NCI-H748 (cell line): ENCODE results near the gene AGPAT2.
A peak's percentile ranks its signal among the peaks of the same experiment; 100 is the strongest.
"Not testable (repeated sequence)": the region's sequence is repeated elsewhere in the genome, so short reads cannot be mapped to it uniquely, and the experiment has no call there.

Source experiments
- DNase-seq: peaks from one replicate; lab custom pipeline; 2025; ENCODE audit not compliant: unreplicated experiment; lab: John Stamatoyannopoulos, UW

AGPAT2 gene

DNA sequence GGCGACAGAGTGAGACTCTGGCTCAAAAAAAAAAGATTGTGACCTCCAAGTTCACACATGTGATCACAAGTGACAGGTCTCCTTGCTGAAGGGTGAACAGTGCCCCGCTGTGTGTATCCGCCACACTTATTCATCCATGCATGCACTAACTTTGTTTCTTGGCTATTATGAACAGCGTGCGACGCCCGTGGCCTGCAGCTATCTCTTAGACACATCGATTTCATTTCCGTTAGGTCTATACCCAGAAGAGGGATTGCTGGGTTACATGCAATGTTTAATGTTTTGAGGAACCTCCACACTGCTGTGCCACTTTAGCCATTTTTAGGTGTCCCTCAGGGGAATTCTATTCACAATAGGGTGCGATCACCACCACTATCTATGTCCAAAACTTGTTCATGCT, 36.6 kb downstream of the AGPAT2 start:
- DNase-seq = no peak

DNA sequence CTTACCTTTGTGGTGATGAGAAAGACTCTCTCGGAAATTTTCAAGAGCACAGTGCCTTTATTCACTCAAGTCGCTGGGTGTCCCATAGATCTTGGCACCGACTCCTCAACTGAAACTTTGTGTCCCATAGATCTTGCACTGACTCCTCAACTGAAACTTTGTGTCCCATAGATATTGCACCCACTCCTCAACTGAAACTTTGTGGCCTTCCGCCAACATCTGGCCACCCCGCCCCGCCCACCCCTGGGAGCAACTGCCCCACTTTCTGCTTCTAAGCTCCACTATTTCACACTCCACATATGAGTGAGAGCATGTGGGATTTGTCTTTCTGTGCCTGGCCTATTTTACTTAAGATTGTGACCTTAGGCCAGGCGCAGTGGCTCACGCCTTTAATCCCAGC, 37.2 kb downstream of the AGPAT2 start:
- DNase-seq = no peak

DNA sequence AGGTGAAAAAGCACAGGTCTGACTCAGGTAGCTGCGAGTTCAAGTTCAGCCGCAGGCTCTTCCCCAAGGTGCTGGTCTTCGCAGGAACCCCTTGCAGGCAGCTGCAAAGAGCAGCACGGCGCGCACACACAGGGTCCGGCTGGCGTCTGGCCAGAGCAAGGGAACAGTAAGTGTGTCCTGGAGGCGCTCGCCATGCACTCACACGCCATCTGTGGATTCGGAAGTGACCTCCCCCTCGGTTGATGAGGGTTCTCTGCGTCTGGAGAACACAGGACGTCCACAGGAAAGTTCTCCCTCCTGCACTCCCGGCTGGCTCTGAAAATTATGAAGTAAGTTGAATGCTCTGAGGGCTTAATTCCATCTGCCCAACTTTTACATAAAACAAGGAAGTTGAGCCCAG, 38.5 kb downstream of the AGPAT2 start:
- DNase-seq = no peak

DNA sequence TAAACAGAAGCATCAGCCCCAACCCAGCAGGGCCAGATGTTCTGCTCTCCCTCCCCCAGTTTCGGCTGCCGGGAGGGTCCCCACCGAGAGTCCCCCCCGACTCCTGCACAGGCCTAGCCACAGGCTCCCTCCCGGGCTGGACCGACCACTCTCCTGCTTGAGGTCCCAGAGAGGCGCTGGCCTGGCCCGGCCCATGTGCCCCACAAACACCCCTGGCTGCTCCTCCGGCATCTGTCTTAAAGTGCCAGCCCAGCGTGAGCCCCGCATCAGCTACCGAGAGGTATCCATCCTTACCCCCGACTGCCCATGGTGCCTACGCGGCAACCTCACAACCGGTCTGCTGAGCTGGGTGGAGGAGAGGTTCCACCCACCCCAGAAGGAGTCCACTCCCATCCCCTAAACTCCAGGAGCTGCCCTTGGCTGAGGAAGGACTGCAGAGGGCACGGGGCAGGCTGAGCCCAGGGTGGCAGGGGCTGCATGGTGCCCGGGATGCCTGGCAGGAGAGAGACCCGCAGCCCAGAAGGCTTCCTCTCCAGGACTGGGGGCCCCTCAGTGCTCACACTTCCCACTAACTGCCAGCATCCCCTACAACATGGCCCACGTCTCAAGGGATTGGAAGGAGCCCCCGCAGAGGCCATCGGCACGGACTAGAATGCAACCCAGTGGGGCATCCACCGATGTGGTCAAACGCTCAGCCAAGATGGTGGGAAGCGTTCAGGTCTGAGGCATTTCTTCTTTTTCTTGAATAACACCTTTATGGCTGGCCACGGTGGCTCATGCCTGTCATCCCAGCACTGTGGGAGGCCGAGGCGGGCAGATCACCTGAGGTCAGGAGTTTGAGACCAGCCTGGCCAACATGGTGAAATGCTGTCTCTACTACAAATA, 40.2 kb downstream of the AGPAT2 start:
- DNase-seq = no peak

DNA sequence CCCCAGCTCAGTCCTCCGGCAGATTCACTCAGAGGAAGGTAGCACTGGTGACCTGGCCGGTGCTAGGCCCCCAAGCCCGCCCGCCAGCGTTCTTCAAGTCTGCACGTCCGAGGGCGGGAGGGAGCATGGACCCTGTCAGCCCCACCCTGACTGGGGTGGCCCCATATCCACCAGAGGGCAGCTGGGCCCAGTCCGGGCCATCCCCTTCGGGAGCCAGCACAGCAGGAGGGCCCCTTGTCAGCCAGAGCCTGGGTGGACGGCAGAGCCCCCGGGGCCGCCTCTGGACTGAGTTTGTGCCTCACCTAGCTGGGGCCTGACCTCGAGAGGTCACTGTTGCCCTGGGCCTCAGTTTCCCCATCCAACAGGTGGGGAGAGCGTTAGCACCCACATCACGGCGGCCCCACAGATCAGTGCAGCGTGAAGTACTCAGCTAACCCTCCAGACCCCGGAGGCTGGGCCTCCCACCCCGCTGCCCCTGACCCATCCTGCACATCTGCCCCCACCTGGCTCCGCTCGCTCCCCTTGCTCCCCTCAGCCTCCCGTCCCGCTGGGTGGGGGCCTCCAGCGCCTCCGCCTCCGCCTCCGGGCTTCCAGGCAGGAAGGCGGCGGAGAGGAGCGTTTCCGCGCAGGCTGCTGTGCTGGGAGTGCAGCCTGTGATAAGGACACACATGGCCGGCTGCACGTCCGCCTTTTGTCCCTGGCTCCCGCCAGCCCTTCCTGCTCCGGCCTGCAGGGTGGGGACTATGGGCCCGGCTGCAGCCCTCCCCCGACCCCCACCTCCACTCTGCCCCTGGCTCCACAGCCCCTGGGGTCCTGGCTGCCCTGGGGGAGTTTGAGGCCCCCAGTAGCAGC, 41.1 kb downstream of the AGPAT2 start:
- no peak for DNase-seq

DNA sequence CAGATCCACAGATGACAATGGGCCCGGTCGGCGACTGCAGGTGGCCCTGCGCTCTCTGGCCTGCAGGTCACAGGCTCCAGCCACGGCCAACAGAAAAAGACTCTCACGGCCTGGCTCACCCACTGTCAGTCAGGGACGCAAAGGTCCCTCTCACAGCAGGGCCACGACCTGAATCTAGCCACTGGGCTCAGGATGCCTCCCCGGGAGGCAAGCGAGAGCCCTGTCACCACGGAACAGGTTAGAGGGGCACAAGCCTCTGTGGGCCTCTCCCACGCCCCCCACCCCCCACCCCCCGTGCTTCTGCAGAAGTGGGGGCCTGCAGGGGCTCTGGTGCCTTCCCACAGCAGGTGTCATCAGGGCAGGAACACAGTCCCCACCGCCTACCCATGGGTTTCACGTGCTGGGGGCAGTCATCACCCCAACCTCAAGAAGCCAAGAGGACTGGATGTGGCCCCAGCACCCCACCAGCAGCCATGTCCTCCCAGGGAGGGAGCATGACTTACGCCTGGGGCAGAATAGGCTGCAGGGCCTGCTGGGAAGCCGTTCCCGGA, 41.8 kb downstream of the AGPAT2 start:
- no peak for DNase-seq

DNA sequence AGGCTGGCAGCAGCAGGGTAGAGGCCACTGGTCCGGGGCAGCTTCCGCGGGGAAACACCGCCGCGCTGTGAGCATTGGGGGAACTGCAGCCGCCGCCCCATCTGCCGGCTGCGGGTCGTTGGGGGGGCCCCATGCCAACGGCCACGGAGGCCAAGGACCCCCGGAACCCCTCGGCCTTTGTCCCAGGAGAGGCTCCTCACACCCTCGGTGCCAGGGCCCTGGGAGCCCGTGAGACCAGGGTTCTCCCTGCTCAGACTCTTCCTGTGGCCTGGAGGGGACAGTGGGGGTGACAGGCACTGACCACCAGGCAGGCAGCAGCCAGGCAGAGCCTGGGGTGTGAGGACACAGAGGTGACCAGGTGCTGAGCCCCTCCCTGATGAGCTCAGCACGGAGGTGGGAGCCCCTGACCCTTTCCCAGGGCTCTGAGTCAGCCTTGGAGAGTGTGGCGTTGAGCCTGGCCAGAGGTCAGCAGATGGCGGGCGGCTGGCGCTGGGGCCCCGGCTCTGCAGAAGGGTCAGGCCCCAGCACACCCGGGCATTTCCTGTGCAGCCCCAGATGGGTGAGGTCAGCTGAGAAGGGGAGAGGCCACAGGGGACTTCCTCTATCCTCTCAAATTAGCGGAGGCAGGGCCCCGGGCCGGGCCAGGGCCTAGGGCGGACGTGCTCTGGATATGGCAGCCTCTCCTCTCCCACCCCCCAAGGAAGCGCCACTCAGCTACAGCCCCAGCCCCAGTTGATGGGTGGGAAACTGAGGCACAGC, 42.5 kb downstream of the AGPAT2 start:
- DNase-seq = peak; percentile 65

DNA sequence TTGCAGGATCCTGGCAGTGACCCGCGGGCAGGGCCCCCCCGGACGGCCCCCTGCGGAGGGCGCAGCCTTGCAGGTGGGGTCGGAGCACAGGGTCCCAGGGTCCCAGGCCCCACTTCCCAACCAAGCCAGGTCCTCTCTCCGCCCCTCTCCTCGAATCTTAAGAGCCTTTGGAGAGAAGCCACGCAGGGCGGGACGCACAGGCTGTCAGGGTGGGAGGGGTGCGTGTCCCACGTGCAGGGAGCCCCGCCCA, 43.0 kb downstream of the AGPAT2 start:
- DNase-seq = no peak

DNA sequence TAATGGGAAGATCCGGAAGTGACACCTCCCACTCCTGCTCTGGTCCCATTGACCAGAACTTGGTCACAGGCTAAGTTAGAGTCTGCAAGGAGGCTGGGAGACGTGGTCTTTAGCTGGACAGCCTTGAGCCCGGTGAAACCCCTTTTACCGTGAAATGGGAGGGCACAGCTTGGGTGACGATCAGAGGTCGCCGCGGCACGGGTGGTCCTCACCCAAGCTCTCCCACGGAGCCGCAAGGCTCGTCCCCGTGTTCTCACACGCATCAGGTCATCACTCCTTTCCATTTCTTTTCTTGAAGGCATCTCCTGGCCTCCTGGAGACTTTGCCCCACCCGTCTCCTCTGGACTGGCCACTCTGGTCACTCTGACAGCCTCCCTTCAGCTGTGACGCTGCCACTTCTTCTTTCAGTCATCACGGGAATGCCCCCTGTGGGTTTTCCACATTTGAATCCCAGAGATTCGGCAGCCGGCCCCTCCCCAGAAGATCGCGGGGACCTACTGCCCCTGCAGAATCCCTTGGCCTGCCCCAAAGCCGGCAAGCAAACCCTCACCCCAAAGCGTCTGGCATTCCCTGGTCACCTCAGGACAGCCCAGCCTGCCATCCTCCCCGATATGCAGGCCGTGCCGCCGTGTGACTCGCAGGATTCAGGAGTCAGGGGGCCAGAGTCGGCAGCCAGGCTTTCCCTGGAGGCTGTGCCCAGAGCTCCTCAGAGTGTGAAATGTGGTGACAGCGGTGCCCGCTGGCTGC, 43.5 kb downstream of the AGPAT2 start:
- no peak for DNase-seq

DNA sequence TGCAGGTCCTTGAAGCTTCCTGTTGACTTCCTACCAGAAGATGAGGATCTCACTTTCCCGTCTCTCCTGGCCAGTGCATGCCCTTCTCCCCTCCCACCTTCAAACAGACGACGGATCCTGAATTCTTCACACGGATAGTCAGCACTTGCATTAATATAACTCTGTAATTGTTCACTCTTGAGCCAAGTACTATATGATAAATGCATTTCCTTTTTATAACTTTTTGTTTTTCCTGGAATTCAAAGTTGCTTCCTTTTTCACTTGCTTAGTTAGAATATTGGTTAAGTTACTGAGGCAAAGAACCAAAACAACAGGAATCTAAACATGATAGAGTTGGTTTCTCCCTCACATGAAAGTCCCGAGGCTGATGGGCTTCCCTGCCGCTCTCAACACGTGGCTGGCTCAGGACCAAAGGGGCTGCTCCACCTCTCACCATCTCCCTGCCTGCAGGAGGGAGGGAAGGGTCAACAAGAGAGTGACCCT, 44.8 kb downstream of the AGPAT2 start:
- DNase-seq = no peak

DNA sequence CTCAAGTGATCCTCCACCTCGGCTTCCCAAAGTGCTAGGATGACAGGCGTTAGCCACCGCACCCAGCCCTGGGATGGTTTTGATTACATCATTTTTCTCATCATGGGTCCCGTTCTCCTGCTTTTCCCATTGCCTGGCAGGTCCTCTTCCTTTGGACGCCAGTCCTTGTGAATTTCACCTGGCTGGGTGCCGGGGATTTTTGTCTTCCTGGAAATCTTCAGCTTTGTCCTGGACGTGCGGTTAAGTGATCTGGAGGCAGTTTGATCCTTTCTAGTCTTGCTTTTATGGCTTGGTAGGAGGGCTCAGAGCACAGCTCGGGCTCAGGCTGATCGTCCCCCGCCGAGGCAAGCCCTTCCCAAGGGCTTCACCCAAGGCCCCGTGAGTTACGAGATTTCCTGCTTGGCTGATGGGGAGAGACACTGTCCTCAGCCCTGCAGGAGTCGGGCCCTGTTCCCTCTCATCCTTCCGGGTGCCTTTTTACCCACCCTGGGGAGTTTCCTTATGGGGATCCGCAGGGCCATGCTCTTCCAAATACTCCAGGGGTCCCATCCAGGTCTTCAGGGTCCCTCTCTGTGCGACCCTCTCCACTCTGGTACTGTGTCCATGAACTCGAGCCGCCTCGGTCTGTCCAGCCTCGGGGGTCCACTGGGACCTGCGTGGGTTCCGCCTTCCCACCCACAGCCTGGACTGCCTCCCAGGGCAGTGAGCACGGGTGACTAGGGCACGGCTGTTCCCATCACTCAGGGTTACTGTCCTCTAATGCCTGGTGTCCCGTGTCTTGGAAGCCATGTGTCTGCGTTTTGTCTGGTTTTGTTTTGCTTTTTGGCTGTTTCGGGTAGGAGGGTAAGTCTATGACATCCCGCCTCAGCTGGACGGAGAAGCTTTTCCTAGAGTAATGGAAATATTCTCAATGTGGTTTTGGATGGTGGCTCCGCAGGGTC, 46.8 kb downstream of the AGPAT2 start:
- DNase-seq = no peak

DNA sequence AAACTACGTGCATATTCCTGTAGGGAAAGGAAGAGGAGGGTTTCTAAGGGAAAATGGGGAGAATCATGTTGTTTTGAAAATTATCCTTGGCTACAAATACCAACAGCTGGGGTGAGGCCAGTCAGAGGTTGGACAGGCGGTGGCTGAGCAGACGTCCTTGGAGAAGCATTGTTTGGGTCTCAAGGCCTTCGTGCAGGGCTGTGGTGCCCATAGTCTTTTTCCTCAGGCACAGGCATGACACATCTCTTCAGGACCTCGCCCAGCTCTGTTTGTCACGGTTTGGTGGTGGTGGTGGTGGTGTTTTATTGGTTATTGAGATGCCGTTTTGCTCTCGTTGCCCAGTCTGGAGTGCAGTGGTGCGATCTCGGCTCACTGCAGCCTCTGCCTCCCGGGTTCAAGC, 52.4 kb downstream of the AGPAT2 start:
- DNase-seq = no peak

DNA sequence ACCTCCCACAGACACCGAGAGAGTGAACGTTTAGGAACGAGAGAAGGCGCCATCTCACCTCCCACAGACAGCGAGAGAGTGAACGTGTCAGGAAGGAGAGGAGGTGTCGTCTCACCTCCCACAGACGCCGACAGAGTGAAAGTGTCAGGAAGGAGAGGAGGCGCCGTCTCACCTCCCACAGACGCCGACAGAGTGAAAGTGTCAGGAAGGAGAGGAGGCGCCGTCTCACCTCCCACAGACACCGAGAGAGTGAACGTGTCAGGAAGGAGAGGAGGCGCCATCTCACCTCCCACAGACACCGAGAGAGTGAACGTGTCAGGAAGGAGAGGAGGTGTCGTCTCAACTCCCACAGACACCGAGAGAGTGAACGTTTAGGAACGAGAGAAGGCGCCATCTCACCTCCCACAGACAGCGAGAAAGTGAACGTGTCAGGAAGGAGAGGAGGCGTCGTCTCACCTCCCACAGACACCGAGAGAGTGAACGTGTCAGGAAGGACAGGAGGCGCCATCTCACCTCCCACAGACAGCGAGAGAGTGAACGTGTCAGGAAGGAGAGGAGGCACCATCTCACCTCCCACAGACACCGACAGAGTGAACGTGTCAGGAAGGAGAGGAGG, 54.7 kb downstream of the AGPAT2 start:
- not testable (repeated sequence) for DNase-seq

DNA sequence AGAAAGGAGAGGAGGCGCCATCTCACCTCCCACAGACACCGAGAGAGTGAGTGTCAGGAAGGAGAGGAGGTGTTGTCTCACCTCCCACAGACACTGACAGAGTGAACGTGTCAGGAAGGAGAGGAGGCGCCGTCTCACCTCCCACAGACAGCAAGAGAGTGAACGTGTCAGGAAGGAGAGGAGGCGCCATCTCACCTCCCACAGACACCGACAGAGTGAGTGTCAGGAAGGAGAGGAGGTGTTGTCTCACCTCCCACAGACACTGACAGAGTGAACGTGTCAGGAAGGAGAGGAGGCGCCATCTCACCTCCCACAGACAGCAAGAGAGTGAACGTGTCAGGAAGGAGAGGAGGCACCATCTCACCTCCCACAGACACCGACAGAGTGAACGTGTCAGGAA, 55.2 kb downstream of the AGPAT2 start:
- DNase-seq = not testable (repeated sequence)

DNA sequence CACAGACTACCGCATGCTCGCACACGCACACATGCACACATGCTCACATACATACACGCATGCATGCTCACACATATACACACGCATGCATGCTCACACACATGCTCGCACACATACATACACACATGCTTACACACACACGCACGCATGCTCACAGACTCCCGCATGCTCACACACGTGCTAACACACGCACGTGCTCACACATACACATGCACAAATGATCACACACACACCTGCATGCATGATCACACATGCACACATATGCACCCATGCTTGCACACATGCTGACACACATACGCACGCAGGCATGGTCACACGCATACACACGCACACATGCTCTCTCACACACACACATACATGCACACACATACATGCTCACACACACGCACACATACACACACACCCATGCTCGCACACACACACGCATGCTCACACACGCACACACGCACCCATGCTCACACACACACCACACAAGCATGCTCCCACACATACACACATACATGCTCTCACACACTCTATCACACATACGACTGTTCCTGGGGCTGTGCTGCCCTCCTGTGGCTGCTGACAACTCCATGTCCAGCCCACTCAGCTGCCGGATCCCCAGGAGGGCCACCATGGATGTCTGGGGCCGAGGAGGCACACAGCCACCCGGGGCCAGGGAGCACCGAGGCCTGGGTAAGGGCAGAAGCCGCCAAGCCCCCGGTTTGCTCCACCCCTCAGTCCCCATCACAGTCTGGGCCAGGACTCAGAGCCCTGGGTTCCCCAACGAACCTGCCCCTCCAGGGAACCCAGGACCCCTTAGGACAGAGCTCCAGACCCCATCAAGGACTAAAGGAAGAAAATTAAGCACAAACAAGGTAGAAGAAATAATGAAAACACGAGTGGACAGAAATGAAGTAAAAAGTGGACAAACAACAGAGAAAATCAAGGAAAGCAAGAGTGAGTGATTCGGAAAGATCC, 55.9 kb downstream of the AGPAT2 start:
- DNase-seq = peak; percentile 82

DNA sequence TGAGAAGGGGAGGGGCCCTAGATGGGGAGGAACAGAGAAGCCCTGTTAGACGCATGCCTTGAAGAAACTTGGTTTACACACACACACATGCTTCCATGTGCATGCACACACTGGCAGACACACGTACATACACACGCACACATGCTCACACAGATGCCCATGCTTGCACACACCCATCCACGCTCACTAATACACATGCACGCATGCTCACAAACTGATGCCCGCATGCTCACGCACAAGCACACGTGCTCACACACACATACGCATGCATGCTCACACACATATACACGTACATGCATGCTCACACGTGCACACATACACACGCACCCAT, 56.6 kb downstream of the AGPAT2 start:
- no peak for DNase-seq

DNA sequence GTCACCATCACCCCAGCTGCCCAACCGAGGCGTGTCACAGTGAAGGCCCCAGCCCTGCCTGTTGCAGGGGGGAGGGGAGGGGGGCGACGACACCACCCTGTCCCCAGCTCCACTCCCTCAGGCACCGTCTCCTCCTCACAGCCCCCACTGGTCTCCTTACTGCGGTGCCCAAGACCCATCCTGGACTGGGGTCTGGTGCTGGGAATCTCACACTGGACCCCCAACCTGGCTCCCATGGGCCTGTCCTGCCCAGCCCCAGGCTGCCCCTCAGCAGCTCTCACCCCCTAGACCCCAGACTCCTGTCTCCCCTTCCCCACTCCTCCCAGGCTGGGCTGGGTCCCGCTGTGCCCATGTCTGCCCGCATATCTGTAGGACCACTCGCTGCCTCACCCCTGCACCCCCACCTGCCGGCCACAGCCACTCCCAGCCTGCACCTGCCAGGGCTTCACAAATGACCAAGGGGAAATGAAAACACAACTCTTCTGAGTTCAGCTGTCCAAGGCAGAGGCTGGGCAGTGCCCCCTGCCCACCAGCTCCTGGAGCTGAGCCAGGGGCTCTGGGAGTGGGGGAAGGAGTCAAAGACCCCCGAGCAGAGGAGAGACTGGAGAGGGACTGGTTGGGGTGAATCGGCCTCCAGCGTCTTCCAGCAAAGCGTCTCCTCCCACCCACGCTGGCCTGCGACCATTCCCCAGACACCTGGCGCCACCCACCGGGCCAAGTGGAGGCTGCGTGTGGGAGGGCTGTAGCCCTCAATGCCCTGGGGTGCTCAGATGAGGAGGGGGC, 57.2 kb downstream of the AGPAT2 start:
- DNase-seq = peak; percentile 83
